HG03520 (cell line): ENCODE measurements around the gene YAP1.

Source experiments
- ATAC-seq: cut with Tn5 transposase; IDR thresholded peaks from one replicate; pipeline ENCODE4 v1.9.1; 2021; ENCODE audit warnings: mild to moderate bottlenecking, moderate library complexity; ENCODE audit not compliant: unreplicated experiment

YAP1 gene

DNA sequence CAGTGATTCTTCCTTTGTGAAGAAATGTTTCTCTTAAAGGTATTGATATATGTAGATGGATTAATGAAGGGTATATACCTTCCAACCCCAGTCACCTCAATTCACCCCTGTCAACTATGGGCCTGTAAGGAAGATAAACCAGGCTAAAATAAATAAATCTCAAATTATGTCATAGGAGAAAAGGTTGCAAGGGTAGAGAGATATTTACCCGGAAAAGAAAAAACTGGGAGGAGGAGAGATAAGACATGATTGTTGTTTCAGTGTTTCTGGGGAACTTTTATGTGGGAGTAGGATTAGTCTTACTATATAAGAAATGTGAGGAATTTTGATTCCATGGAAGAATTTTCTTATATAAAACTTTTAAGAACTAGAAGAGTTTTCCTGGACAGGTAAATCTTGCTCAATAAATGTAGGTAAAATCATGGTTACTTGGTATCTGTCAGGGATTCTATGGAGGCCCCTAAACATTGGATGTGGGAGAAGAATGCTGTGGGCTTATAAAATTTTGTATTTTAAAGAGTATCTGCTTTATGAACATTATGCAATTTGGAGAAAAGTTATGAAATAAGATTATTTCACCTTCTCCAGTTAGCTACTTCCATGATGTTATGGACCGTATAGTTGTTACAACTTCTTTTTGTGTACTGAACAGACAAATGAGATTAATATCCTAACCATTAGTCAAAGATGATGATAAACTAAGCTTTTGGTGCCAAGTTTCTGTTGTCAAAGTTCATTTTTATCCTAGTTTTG, 6.4 kb downstream of the YAP1 start:
- ATAC-seq, result no peak

DNA sequence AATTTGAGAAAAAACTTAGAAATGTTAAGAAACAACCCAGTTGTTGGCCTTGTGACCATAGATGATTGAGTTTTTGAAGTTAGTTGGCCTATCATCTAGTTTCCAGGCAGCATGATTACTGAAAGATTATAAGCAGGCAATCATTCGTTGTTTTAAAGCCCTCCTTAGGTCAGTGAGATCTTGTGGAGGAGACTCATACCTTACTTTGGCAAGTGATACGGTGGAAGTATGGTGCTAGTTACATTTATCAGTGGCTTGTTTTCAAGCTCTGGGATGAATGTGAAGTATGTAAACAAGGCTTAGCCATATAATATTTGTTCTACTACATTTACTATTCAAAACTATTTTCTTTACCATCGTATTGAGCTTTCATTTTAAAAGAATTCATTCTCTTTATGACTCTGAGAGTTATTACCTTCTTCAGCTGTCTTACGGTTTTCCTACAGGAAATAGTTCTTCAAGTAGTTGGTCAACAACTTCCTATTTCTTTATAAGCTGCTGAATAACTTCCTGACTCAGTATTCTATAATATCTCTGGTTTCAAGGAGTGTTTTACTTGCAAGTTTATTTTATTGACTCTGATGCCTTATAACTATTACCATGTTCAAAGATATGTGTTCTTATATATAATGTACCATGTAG, 7.3 kb downstream of the YAP1 start:
- ATAC-seq, result no peak

DNA sequence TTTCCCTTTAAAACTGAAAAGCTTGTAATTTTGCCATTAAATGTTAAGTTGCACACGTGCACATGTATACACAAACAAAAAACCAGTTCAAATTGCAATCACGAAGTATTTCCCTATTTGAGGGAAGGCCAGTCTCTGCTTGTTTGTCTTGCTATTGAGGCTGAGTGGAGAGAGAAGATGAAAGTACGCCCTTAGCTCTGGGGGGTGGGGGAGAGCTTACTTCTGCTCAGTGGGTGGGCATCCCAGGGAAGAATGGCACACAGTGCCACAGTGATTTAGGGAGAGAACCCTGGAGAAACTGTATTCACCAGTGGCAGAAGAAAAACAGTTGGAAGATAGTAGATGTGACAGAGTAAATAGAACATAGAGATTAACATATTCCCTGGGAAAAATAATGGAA, 8.7 kb downstream of the YAP1 start:
- no peak for ATAC-seq

DNA sequence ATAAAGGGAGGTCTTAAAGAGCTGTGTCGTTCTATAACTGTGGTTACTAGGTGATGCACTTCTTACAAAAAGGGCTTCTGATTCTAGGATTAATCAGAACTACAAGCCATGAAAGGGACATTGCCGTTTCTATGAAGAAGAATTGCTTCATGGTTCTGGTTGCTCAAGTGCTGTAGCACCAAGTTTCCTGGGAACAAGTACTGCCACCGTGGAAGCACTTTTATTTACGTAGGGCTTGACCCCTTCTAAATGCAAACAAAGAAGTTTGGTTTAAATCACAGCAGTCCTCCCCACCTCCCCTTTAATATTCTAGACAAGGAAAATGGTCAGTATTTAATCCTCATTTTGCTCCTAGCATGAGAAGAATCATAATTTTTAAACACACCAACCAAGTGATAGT, 9.8 kb downstream of the YAP1 start:
- no peak for ATAC-seq

DNA sequence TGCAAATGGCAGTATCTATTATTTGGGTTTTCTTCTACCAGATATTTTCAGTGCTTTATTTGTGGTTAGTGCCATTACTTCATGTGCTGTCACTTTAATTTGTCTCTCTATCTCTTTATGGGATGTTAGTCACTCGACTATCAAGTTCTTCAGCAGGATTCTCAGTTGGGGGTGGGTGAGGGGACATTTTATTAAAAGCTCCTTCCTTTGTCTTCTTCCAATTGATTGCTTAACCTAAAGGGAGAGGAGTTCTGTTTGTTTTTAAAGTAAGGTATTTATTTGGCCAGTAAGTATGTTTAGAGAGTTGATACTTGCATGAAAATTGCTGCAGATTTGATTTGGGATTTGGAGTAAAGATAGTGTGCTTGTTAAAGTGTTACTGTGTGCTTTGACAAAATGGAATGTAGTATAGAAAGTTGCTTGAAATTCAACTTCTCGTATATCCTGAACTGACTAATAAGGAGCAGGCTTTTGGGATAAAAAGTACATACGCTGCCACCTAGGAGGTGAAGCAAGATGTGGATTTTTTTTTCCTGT, 10.3 kb downstream of the YAP1 start:
- ATAC-seq, result no peak

DNA sequence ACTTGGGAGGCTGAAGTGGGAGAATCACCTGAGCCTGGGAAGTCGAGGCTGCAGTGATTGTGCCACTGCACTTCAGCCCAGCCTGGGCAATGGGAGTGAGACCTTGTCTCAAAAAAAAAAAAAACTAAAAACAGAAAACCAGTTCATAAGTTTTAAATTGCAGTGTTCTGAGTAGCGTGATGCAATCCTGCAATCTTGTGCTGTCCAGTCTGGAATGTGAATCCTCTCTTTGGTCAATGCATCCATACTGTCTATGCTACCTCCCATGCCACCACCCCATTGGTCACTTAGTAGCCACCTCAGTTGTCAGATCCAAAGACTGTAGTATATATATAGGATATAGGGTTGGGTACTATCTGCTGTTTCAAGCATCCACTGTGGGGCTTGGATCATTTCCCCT, 11.1 kb downstream of the YAP1 start:
- no peak for ATAC-seq

DNA sequence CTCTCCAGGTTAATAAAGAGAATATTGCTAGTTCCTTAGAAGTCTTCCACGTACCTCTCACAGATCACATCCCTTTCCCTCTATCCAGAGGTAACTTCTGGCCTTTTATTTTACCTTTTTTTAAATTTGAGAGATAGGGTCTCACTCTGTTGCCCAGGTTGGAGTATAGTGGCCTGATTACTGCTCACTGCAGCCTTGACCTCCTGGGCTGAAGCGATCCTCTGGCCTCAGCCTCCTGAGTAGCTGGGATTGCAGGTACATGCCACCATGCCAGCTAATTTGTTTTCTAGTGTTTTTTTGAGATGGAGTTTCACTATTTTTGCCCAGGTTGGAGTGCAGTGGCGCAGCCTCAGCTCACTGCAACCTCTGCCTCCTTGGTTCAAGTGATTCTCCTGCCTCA, 24.4 kb downstream of the YAP1 start:
- ATAC-seq, result no peak

DNA sequence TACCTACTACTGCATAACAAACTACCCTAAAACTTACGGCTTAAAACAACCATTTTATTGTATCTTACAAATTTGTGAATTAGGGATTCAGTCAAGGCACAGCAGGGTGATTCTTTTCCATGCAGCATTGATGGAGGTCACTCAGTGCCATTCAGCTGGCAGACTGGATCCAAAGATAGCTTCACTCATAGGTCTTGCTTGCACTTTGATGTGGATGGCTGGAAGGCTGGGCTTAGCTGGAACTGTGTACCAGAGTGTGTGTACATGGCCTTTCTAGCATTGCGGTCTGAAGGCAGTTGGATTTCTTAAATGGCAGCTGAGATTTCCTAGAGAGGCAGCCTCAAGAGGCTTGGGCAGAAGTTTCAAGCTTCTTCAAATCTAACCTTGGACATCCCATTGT, 25.0 kb downstream of the YAP1 start:
- no peak for ATAC-seq

DNA sequence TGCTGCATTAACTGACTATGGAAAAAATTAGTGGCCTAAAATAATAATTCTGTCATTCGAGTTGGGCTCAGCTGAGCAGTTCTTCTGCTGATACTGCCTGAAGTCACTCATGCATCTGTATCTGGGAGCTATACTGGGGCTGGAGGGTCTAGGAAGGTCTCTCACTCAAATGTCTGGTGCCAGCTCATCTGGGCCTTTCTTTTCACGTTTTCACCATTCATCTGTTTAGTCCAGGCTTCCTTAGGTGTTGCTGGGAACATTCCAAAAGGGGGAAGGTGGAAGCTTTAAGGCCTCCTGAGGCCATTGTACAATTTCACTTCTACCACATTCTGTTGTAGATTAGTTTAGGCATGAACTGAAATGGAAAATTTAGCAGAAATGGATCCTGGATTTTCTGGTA, 28.0 kb downstream of the YAP1 start:
- ATAC-seq, result no peak

DNA sequence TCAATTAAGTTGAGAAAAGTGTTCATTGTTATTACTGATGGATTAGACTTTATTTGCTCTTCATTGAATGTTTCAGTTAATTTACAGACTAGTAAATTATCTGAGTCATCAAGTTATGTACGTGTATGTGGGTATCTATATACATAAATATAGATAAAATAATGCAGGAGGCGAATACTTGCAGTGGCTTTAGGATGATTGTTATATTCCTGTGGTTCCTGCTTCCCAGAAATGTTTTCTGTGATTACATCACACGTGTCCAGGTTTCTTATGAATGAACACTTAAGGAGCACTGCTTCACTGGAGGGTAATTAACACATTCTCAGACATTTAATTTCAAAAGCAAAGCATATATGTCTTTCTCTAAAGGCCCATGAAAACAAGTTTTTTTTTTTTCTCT, 28.4 kb downstream of the YAP1 start:
- no peak for ATAC-seq

DNA sequence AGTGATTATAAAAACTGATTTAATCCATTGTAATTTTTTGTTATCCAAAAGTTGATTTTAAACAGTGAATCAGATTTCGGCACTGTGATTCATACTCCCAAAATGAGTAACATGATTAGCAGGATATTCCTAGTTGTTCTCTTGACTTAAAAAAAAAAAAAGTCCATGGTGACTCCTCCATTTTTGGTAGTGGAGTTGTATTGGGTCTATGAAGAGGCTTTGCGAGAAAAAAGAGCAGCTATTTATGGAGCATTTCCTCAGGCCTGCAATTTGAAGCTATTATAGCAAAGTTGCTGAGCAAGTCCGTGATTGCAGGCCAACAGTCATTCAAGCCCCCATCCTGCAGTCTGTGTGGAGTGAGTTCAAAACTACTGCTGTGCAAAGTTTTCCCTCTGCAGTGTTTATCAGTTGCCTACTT, 28.8 kb downstream of the YAP1 start:
- no peak for ATAC-seq

DNA sequence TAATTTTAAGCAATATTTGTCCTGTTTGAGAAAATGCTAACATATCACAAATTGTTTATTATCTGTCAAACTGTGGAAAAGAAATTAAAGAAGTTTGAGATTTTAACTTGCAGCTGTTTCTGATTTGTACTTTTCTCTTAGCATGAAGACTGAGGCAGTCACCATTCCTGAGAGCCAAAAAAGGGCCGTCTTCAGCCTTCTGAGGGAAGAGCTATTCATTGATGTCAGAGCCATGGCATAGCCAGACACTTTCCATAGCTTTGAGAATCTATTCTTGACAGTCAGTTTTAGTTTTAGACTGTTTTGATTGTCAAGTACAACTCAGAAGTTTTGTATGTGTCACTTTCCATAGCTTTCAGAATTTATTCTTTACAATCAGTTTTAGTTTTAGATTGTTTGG, 32.1 kb downstream of the YAP1 start:
- no peak for ATAC-seq

DNA sequence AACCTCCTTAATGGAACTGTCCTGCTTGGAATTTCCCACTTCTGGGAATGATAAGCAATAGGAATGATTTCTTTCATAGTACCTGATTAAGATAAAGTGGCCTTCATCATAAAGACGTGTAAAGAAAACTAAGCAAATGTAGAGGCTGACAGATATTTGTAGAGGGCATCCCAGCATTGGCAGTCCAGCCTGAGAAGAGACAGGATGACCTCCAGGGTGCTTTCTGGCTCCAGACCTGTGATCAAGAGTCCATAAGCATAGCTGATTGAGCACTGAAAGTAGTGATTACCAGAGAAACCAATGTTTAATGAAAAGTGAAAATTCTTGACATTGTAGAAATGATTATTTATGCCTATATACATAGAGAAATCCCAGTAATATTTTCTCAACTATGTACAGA, 33.6 kb downstream of the YAP1 start:
- ATAC-seq, result no peak

DNA sequence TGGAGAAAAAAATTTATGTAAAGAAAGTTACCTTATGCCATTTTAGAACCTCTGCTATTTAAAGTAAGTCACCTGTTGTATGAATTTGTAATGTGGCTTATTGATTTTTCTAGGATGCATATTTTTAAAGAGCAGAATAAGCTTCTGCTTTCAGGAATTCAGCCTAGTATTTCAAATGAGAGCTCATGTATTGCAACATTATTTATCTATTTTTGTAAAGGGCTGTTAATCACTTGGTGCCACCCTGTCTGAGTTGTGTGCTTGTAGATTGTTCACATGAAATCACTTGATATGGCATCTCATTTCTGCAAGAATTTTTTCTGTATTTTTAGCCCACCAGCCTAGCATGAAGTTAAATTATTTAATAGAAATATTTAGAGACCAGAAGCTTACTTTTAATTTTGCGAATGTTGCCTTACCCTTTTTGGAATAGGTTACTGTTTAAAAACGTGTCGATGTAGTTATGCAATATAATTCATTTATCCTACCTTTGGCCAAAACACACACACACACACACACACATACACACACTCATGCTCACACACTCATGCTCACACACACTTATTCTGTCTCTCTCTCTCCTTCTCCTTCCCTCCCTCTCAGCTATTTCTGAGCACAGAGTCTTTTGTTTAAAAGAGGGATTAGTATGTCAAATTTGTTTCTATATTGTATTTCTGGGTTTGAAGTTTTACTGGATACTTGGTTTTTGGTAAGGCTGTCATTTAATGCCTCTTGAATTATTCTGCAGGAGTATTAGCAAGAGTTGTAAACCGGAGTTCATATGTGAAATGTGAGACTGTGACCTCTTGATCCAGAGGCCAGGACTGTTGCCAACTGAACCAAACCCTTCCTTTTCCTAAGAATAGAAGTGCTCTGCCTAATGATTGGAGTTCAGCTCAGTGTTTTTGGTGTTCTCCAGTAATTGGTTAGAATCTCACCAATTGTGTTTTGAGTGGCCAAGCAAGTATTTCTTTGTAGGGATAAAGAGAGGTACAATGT, 34.4 kb downstream of the YAP1 start:
- no peak for ATAC-seq

DNA sequence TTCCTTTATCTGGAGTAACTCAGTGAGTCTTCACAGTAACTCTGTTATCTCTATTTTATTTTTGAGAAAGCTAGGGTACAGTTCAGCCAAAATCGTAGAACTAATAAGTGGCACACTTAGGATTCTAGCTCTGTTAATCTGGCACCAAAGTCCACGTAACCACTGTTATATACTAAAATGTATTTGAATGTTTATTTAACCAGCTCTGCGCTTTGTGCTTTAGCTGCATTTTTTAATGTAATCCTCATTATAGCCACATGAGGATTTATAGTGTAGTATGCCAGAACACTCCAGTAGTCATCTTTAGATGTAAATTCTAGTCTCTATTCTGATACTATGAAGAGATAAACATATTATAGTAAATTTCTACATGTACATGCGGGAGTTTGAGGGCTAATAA, 36.8 kb downstream of the YAP1 start:
- ATAC-seq, result no peak

DNA sequence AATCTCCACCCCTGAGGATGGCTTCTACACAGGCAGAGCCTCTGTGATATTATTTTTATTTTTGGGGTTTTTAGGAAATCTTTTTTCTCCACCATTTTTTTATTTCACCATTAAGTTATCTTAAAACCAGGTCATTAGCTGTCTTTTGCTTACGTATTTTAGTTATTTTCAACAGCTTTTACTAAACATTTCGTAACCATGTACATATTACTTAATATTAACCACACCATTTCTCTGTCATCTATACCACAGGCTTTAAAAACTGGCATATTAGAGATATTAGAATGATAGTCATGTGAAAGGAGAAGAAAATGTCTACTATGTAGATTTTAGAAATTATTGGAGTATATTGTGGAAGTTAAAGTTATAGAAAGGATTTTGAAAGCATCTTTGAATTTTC, 37.4 kb downstream of the YAP1 start:
- no peak for ATAC-seq

DNA sequence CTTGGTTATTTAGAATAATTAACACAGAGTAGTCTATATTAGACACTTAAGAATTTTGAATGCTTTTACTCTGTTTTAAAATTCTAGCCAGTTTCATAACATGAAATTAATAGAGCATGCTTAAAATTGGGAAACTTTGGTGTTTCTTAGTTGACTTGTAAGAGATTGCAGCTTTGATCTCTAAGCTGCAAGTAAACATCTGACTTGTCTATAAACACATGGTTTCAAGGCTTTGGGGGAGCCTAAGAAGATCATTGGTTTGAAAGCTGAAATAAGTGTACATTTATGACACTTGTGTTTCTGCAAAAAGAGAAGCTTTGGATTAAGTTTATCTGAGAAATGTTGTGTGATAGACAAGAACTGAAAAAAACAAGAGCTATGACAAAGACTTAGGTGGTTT, 37.8 kb downstream of the YAP1 start:
- no peak for ATAC-seq

DNA sequence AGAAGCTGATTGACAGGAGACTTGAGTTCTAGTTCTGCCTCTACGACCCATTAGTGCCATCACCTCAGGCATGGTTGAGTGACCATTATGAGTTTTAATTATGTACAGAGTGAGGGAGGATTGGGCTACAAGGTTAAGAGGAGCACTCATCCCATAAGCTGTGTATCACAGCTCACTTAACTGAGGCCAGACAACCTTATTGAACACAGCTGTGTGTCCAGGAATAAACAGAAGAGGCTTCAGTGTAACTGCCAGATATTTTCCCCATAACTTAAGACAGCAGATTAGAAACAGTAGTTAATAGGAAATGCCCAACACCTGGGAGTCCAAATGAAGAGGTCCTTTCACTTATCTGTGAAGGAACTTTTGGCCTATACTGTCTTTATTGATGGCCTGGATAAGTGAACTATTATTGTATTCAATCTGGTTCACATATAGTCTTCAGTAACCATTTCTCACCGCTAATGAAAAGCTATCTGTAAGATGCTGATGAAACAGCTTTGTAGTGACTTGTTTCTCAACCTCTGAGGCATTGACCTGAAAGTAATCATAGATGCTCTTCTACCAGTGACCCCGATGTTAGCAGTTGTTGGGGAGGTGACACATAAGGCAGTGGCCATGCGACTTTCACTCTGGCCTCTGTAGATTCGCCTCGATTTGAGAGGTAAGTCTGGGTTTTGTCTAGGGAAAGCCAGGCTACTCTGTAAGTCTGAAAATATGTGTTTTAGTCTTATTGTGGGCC, 41.7 kb downstream of the YAP1 start:
- no peak for ATAC-seq

DNA sequence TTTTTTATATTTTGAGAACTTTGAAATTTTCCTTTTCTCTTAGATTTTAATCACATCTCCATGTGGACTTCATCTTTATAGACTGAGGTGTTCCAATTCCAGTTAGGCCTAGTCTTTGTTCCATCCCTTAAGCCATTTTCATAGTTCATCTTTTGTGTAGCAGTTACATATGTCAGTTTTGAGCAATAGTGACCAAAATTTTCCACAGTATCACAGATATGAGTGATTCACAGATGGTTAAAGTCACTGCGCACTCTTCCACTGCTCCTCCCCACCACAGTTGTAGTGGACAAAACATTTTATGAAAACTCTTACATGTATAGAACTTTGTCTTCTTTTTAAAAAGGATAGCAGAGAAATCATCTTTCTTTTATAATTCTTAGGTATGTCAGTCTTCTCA, 42.8 kb downstream of the YAP1 start:
- ATAC-seq, result no peak

DNA sequence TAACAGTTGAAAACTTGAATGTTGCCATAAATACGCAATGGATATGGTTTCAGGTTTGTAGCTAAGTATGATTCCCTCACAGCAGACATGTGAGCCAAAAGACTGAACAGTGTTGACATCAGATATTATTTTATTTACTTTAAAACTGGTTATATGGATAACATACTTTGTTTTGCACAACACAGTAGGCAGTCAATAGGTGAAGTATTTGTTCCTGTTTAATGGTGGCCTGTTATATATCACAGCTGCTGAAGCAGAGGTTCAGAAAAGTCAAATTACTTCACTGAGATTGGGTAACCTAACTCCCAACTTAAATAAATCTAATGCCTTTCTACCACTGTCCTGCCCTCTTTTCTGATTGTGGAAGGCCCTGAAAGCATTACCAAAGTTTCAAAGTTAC, 44.6 kb downstream of the YAP1 start:
- no peak for ATAC-seq

DNA sequence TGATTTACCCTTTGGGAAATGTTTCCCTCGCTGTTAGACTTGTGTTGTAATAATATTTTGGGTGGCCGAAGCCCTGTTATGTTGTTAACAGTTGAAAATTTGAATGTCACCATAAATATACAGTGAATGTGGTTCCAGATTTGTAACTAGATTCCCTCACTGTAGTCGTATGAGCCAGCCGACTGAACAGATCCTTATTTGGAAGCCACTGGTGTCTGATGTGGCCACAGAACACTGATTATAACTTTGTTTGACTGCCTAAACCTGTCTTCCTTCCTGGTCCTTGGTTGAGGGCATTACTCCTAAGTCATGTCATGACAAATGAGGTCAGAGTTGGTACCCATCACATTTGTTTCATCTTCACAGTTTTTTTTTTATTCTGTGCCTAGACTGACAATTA, 45.4 kb downstream of the YAP1 start:
- ATAC-seq, result no peak
